ENCODE results near the gene EFNA3.

DNA sequence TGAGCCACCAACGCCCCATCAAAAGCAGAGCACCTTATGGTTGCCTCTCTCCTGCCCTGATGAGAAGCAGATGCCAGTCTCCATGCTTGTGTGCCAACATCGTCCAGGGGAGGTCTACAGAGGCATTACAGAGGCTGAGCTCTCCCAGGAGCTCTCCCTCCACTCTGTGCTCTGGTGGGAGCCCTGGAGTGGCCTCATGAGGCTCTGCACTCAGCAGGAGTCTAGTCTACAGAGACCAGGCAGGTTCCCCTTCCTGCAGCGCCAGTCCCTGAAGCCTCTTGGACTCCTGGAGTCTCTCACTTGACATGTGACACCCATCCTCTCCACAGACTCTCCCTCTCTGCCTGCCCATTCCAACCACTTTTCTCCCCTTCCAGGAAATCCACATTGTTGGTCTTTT is 41.6 kb upstream of the EFNA3 start:
- no peak for TF ChIP-seq POLR2AphosphoS5 (IDR thresholded peaks at IDR 0.05)
- no peak for TF ChIP-seq EP300 (IDR thresholded peaks at IDR 0.05; ENCODE audit: low read depth)
- TF ChIP-seq, protein P1, sequence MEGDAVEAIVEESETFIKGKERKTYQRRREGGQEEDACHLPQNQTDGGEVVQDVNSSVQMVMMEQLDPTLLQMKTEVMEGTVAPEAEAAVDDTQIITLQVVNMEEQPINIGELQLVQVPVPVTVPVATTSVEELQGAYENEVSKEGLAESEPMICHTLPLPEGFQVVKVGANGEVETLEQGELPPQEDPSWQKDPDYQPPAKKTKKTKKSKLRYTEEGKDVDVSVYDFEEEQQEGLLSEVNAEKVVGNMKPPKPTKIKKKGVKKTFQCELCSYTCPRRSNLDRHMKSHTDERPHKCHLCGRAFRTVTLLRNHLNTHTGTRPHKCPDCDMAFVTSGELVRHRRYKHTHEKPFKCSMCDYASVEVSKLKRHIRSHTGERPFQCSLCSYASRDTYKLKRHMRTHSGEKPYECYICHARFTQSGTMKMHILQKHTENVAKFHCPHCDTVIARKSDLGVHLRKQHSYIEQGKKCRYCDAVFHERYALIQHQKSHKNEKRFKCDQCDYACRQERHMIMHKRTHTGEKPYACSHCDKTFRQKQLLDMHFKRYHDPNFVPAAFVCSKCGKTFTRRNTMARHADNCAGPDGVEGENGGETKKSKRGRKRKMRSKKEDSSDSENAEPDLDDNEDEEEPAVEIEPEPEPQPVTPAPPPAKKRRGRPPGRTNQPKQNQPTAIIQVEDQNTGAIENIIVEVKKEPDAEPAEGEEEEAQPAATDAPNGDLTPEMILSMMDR (IDR thresholded peaks at IDR 0.05), result no peak
